HEK293T (cell line): ENCODE data around the gene CTPS1.

Experiments
- SP1 ChIP-seq: fragments of 450-650 bp; IDR thresholded peaks from 2 replicates; pipeline ENCODE4 v1.6.1; 2017
- ZNF384 ChIP-seq: fragments of 450-650 bp; IDR thresholded peaks from 2 replicates; pipeline ENCODE4 v1.6.1; 2016

- TF ChIP-seq SP1 (no peak), ZNF384 (no peak)
These were observed 35.9 kb downstream of the CTPS1 start for GRCh38 chr1:41015281-41015896.
